GM19240 (cell line): ENCODE measurements around the gene ZNRF1.
"Not testable (repeated sequence)": the region's sequence is repeated elsewhere in the genome, so short reads cannot be mapped to it uniquely, and the experiment has no call there.

Experiments used
- DNase-seq: peaks from one replicate; pipeline ENCODE4 v3.0.0; 2011; ENCODE audit warnings: low spot score; ENCODE audit not compliant: insufficient read length

Gene ZNRF1

DNA sequence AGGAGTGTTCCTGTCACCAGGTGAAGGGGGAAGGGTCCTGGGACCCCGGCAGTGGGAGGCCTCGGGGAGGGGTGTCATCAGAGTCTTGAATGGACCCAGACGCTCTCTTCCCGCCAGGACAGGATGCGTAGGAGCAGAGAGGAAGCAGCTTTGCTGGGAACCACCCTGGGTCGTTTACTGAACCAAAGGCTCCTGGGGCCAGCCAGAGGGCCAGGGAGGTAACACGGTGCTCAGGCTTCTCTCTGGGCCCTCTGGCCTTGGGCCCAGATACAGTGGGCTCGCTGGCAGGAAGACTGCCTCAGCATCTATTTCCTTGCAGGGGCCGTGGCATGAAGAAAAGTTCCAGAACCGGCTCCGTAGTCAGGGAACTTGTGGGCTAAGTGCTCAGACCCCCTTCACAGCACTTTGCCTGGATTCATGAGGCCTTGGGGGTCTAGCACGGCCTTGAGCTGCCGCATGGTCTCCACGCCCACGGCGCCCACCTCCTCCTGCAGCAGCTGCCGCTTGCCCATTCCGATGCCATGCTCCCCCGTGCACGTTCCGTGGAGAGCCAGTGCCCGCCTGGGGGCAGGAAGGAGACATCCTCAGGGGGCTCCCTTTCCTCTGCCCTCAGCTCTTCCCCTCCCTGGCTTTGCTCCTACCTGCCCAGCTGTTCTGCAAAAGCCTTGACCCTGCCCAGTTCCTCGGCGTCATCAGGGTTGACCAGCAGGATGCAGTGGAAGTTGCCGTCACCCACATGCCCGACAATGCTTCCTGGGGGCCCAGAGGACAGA, 113.3 kb downstream of the ZNRF1 start:
- DNase-seq: no peak

DNA sequence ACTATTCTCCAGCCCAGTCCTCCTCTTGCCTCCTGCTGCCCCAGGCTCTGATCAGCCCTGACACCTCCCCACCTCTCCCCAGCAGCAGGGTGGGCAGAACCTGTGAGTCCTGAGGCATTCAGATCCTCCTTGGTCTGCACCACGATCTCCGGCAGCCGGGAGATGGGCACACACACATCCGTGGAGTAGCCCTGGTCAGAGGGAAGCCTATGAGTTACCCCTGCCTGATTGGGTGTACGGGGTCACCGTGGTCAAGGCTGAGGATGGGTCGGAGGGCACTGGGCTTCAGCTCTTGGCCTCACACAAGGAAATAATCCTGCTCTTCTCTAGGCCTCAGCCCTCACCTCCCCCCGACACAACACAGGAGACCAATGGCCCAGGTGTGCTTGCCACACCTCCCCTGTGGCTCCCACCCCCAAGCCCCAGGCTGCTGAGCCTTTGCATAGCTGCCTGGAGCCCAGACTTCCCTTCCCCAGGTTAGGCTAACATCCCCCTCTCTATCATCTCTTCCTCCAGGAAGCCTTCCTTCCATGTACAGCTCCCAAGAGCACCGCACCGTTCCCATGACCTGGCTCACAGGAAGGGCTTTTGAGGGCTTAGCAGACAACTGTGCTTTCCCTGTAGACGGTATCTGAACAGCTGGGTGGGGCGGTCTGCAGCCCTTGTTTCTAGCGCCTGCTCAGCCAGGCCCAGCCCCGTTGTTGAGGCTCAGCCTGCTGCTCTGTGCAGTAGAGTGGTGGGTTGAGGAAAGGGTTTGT, 114.1 kb downstream of the ZNRF1 start:
- DNase-seq: no peak

DNA sequence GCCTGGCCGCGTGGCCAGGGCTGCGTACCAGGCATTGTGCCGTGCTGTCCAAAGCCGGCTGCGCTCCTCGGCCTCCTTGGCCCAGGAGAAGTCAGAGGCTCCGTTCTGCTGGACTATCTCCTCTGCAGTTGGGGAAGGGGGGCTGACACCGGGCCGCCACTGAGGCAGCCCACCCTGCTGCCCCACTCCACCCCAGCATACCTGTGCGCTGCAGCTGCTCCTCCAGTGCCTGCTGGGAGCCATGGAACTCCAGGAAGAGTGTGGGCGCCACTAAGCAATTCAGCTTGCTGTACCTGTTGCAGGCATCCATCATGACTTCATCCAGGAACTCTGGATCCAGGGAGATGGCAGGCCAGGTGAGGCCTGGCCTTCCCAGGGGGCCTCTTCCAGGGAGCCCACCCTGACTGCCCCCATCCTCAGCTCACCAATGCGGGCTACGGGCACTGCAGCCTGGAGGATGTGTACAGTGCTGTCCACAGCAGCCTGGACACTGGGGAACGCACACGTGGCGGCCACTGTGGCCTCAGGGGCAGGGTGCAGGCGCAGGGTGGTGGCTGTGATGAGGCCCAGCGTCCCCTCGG, 114.8 kb downstream of the ZNRF1 start:
- no peak for DNase-seq

DNA sequence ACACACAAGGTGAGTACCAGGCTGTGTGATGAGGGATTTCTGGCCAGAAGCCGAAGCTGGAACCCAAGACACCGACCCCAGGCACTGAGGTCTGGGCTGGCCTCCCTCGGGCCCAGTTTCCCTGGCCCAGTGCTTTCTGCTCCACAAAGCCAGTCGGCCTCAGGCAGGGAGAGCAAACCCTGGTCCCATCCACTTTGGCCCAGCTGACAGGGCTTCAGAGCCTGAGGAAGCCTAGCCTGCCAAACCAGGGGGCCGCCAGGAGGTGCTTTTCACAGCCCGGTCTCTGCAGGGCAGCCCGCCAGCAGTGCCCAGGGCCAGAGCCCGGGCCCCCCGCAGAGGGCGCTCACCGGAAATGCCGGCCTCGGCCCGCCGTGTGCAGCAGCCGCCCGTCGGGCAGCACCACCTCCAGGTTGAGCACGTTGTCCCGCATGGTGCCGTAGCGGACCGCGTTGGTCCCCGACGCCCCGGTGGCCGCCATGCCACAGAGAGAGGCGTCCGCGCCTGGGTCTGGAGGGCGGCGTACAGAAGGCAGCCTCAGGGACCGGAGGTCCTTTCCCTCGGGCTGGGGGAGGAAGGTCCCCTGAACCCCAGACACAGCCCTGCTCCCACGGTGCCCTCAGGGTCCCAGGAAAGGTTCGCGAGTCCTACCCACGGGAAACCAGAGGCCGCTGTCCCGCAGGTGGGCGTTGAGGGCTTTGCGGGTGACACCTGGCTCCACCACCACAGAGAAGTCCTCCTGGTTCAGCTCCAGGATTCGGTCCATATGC, 115.5 kb downstream of the ZNRF1 start:
- DNase-seq: no peak

DNA sequence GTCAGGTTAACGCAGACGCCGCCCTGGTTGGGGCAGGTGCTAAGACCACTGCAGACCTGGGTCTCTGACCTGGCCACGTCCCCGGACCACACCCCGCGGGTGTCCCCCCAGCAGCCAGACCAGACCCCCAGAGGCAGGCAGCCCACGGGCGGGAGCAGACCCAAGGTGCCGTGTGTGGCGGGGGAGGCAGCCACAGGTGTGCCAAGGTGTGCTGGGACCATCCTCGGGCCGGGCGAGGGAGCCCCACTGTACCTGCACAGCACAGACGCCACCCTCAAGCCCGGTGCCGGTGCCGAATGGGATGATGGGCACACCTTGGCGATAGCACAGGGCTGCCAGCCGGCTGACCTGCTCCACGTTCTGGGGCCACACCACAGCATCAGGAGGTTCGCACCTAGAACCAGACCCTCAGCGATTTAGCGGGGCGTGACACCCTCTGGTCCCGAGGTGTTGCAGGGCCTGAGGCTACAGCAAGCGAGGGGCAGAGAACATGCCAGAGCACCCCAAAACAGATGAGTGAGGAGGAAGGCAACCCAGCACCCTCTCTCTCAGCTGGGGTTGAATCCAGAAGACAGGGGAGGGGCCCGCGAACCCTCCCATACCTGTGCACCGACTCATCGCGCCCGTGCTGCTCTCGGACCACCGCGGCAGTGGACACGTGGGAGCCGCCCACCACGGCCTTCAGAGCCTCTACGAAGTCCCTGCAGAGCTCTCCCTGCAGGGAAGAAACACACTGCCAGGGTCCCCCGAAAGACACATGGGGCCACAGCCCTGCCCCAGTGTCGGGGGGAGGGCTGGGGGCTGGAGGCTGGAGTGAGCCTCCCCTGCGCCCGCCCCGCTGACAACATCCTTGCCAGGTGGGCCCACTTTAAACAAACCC, 116.4 kb downstream of the ZNRF1 start:
- DNase-seq: no peak

DNA sequence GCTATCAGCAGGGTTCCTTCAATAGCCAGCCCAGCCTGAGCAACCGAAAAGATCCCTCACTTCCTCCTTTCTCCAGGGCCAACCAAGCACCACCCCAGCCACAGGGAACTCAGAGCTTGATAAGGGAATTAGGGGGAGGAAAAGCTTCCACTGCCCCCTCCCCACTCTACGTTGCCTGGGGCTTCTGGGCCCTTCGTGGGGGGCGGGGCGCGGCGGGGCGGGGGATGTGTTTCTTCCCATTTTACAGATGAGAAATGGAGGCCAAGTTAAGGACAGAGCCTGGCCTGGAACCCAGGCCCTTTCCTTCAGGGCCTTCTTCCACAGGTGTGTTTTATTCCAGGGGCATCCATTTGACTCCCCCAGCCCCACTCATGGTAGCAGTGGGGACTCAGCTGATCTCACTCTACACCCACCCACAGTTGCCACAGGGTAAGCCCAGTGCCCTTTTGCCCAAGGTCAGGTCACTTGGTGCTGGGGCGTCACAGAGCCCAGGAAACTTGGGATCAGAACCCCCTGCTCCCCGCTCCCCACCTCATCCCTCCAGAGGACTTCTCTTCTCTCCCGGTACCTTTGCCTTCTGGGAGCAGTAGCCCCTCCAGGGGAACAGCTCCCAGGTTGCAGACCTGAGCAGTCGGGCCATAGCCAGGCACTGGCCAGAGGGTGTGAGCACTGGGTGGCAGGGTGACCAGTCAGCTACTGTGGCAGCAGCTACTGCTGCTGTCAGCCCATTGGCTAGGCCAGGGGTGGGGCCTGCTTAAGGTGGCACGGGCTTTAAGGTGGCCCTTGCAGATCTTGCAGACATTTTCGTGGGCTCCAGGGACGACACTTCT, 117.5 kb downstream of the ZNRF1 start, which contains the start of gene LDHD:
TSS of gene LDHD (minus strand) at position 700 of the 830 bp plus-strand sequence. CDS start at position 640, 60 bp downstream.
- no peak for DNase-seq

DNA sequence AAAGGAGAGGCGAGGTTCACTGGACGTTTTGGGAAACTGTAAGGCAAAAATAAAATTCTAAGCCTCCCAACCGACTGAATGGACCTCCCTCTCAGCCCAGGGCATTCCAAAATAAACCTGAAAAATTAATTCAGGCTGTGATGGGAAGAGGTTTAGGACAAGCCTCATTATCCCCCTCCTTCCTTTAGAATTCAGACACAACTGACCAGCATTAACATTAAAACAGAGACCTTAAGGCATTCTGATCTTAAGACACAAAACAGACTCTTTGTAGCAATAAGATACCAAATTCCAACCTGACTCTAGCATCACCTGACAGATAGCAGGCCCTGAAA, 118.1 kb downstream of the ZNRF1 start:
- no peak for DNase-seq

DNA sequence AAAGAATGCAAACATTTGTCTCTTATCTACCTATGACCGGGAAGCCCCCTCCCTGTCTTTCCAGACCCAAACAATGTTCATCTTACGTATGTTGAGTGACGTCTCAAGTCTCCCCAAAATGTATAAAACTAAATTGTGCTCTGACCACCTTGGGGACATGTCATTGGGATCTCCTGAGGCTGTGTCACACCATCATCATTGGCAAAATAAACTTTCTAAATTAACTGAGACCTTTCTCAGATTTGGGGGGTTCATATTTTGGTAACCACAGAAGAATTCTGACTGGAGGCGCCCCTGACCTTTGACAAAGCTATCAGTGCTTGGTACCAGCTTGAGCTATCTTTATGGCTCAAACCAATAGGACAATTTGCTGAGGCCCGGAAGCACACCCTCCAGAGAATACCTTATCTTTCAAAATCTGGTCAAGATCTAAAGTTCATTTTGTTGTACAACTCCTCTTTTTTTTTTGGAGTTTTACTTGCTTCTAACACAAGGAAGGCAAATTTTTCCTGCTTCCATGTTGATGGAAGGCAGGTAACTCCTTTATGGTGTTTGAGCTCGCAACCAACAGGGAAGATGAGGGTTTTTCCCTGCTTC, 120.2 kb downstream of the ZNRF1 start:
- DNase-seq: no peak

DNA sequence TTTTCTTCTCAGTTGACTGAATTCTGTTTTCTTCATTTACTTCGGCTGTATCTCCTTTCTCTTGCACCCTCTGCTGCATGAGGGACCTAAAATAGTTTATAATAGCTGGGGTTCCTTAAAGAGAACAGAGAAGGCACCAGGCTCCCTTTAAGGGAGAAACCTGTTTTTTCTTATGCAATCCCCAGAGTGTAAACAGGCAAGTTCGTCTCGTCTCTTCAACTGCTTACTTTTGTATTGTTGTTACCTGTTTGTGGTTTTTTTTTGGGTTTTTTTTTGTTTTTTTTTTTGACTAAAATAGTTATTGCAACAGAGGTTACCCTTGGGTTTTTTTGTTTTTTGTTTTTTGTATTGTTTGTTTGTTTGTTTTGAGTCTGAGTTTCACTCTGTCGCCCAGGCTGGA, 121.4 kb downstream of the ZNRF1 start:
- no peak for DNase-seq

DNA sequence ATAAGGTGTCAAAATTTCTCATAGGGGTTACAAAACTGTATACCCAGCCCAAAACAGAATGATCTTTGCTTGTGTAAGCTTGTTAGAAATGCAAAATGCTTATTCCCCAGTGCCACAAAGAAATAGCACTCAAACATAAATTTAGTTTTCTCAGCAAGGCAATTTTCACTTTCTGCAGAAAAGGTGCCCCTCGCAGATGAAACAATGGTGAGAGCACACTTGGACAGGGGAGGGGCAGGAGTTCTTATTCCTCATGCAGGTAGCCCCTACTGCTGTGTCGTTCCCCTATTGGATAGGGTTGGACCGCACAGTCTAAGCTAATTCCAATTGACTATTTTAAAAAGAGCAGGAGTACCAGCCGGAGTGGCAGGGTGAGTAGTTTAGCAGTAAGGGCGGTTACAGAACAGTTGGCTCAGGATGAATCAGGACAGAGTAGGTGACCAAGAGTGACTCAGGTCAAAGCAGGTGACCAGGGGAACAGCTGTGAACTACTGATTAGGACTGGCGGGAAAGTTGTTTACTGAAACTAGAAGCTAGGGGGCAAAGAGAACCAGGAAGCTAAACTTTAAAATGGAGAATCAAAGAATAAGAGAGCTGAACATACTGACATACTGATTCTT, 123.2 kb downstream of the ZNRF1 start:
- no peak for DNase-seq

DNA sequence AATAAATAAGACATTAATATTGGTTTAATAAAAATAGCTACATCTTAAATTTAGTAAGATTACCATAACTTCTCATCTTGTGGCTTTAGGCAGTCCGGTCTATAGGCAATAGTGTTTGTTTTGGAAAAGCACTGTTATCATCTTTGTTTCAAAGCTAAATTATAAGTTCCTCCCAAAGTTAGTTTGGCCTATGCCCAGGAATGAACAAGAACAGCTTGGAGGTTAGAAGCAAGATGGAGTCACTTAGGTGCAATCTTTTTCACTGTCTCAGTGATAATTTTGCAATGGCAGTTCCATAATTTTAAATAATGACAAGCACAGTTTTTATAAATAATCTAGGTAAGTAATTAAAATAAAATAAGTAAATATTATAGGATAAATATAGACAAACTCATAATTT, 123.8 kb downstream of the ZNRF1 start:
- no peak for DNase-seq

DNA sequence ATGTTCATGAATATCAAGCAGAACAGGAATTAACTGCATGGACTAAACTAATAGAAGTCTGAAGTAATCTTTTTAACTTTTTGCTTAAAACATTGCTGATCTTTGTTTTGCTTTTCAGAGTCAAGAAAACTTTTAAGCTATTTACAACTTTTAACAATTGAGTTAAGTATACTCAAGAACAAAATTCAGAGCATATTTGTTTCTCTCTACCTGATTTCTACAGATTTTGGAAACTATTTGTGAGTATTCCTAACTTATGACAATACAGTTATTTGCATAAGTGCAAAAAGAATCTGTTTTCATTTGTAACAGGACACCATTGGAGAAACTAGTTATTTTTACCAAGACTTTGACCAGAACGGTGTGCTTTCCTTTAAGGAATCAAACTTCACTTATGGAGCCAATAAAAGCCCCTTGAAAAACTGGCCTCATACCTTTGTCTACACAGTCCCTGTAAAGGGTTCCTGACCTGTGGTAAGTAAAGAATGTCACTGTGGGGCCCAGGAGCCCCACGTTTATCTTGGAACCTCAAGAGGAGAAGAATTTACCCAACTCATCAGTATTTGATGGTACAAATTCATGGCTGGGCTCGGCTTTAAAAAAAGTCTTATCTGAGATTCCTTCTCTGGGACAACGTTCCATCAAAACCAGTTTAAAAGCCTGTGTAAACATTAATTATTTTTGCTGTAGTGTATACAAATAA, 129.0 kb downstream of the ZNRF1 start:
- DNase-seq: no peak

DNA sequence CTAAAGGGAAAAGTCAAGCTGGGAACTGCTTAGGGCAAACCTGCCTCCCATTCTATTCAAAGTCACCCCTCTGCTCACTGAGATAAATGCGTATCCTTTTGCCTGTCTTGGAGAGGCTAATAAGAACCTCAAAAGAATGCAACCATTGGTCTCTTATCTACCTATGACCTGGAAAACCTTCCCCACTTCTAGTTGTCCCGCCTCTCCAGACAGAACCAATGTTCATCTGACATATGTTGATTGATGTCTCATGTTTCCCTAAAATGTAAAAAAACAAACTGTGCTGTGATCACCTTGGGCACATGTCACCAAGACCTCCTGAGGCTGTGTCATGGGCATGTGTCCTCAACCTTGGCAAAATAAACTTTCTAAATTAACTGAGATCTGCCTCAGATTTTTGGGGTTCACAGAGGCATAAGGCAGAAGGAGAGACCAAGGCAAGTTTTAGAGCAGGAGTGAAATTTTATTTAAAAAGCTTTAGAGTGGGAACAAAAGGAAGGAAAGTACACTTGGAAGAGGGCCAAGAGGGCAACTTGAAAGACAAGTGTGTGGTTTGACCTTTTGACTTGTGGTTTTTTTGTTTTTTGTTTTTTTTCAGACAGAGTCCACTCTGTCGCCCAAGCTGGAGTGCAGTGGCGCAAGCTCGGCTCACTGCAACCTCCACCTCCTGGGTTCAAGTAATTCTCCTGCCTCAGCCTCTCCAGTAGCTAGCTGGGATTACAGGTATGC, 130.8 kb downstream of the ZNRF1 start:
- DNase-seq: not testable (repeated sequence)

DNA sequence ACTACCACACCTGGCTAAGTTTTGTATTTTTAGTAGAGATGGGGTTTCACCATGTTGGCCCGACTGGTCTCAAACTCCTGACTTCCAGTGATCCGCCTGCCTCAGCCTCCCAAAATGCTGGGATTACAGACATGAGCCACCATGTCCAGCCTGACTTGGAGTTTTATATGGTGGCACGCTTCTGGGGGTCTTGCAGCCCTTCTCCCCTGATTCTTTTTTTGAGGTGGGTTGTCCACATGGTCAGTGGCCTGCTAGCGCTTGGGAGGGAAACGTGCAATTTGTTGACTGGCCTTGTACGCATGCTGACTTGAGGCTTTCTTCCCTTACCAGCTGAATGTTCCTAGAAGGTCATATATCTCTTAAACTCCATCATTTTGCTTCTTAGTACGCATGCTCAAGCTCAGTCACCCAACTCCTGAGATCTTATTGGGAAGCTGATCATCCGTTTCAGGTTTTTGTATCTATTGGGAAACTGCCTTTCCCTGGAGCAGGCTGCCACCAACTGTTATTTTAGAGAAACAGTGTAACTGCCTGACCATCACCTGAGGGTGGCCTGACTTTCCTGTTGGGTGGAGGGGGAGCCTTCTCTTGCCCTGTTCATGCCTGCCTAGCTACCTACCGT, 131.4 kb downstream of the ZNRF1 start:
- no peak for DNase-seq

DNA sequence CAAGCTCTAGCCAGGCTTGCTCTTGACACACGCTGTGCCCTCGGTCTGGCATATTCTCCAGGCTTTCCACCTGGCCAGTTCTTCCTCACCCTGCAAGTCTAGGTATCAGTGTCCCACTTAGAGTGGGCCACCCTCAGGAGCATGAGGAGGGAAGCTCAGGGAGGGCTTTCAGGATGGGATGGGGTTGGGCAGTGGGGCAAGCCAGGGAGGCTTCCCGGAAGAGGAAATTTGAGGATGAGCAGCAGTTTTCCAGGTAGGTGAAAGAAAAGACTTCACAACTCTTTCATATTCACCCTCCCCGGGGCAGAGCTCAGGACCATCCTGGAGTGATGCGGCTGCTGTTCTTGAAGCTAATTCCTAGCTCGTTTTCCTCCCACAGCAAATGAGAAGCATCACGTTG, 132.3 kb downstream of the ZNRF1 start:
- no peak for DNase-seq

DNA sequence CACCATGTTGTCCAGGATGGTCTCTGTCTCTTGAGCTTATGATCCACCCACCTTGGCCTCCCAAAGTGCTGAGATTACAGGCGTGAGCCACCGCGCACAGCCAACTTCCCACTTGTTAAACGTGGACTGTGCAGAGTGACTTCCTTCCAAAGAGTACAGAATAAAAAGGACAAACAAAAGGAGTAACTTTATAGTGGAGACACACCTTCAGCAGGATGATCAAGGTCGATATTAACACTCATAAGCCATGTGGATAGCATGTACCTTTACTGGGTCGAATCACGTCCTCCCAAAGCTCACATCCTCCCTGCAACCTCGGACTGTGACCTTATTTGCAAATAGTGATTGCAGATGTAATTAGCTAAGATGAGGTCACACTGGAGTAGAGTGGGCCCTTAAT, 139.4 kb downstream of the ZNRF1 start:
- DNase-seq: no peak

DNA sequence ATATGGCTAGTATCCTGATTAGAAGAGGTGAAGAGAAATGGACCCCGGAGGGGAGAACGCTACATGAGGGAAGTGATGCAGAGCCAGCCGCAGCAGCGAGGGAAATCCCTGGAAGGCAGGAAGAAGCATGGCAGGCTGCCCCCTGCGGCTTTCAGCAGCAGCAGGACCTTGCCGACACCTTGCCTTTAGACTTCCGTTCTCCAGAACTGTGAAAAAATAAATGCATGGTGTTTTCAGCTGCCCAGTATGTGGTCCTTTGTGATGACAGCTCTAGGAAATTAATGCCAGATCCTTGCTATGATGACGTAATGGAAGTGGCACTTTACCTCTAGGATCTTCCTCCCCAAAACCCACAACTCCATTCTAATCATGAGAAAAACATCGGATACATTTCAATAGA, 139.8 kb downstream of the ZNRF1 start:
- no peak for DNase-seq
